Calu3 (cell line): ENCODE data around the gene ELAC2. TPM values are rescaled to one million over a fixed set of nuclear protein-coding genes. Genes with fewer than 3 reads are reported as not detected.
"Not testable (repeated sequence)": the region's sequence is repeated elsewhere in the genome, so short reads cannot be mapped to it uniquely, and the experiment has no call there.

Experiments used
- BruUV-seq: library from RNA; stranded (reverse); fragments of 400-500 nt; replicated peaks from 2 replicates; lab custom pipeline; 2021; lab: Mats Ljungman, UMichigan
- CTCF ChIA-PET: fragments of 300-600 bp; sonication (Branson Sonifier 250); formaldehyde crosslinking; loops from one replicate; lab custom pipeline; 2022; ENCODE audit warnings: antibody characterized with exemption; lab: Charles Lee
- DNase-seq: peaks from one replicate; pipeline ENCODE4 v3.0.0; 2022
- H3K27ac Mint-ChIP-seq: one replicate; pipeline ENCODE4 v1.8.0; 2022; ENCODE audit warnings: mixed read lengths; ENCODE audit not compliant: unreplicated experiment
- H3K27me3 Mint-ChIP-seq: one replicate; pipeline ENCODE4 v1.8.0; 2022; ENCODE audit warnings: mixed read lengths; ENCODE audit not compliant: unreplicated experiment
- H3K36me3 Mint-ChIP-seq: one replicate; pipeline ENCODE4 v1.8.0; 2022; ENCODE audit warnings: mild to moderate bottlenecking, moderate library complexity, mixed read lengths; ENCODE audit not compliant: insufficient read depth, unreplicated experiment
- H3K4me1 Mint-ChIP-seq: one replicate; pipeline ENCODE4 v1.8.0; 2022; ENCODE audit warnings: mild to moderate bottlenecking, low read depth, mixed read lengths; ENCODE audit not compliant: unreplicated experiment
- H3K4me3 Mint-ChIP-seq: one replicate; pipeline ENCODE4 v1.8.0; 2022; ENCODE audit warnings: mild to moderate bottlenecking, low read depth, moderate library complexity, mixed read lengths; ENCODE audit not compliant: unreplicated experiment
- H3K9me3 Mint-ChIP-seq: one replicate; pipeline ENCODE4 v1.8.0; 2022; ENCODE audit warnings: low read depth, mixed read lengths; ENCODE audit not compliant: unreplicated experiment
- intact Hi-C: fragments of 100-400 bp; cut with micrococcal nuclease; formaldehyde crosslinking; loops from one replicate; pipeline ENCODE4 v1.10.0; 2022; ENCODE audit not compliant: unreplicated experiment
- total RNA-seq: library from RNA; stranded (reverse); gene quantifications from 2 replicates; pipeline ENCODE4 v1.2.3, GENCODE V29; 2022
- TF ChIP-seq, protein P1 (sequence below): fragments of 200-600 bp; IDR thresholded peaks from one replicate; pipeline ENCODE4 v1.8.0; 2022; ENCODE audit warnings: antibody characterized with exemption; ENCODE audit not compliant: unreplicated experiment

Gene ELAC2
- total RNA-seq, 1 experiment from 2014 or later: 39.8 TPM

DNA sequence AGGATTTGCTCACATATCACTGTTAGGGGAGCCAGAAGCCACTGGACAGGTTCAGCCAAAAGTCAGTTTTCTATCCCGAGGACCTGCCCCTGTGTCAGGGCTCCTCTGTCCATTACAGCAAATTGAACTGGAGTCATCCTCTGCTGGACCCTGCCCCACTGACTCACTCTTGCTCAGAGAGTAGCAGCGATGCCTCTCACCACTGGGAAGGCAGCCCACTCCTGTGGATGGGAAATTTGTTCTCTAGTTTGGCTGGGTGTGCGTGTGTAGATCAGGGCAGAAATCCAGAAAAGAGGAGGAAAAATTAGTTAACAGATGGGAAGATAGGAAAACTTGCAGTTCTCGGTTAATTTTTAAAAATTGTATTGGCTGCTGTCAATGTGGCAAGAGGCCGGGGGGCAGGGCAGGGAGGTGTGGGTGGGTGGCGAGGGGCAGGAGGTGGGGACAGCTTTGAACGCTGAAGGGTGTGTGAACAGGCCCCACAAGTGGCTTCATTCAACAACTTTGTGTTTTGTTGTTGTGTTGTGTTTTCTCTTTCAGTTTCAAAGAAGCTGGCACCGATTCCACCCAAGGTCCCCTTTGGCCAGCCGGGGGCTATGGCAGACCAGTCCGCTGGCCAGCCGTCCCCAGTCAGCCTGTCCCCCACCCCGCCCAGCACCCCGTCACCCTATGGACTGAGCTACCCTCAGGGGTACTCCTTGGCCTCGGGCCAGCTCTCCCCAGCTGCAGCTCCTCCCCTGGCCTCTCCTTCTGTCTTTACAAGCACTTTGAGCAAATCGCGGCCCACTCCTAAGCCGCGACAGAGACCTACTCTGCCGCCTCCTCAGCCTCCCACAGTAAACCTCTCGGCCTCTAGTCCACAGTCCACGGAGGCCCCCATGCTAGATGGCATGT, 33.6 kb downstream of the ELAC2 start:
- CTCF ChIA-PET: no interaction called here
- intact Hi-C loops: no loop called here
- Mint-ChIP-seq H3K4me3 (no peak overlapping the region), H3K27me3 (no peaks in the 10 kb centered on the region), H3K4me1 (no peaks in the 10 kb centered on the region), H3K36me3 (peaks cover 11% of the 10 kb centered on the region), H3K9me3 (no peaks in the 10 kb centered on the region), H3K27ac (no peak overlapping the region)
- DNase-seq: no peak
- no TSS peak for BruUV-seq
- TF ChIP-seq, protein P1, sequence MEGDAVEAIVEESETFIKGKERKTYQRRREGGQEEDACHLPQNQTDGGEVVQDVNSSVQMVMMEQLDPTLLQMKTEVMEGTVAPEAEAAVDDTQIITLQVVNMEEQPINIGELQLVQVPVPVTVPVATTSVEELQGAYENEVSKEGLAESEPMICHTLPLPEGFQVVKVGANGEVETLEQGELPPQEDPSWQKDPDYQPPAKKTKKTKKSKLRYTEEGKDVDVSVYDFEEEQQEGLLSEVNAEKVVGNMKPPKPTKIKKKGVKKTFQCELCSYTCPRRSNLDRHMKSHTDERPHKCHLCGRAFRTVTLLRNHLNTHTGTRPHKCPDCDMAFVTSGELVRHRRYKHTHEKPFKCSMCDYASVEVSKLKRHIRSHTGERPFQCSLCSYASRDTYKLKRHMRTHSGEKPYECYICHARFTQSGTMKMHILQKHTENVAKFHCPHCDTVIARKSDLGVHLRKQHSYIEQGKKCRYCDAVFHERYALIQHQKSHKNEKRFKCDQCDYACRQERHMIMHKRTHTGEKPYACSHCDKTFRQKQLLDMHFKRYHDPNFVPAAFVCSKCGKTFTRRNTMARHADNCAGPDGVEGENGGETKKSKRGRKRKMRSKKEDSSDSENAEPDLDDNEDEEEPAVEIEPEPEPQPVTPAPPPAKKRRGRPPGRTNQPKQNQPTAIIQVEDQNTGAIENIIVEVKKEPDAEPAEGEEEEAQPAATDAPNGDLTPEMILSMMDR: no peak

DNA sequence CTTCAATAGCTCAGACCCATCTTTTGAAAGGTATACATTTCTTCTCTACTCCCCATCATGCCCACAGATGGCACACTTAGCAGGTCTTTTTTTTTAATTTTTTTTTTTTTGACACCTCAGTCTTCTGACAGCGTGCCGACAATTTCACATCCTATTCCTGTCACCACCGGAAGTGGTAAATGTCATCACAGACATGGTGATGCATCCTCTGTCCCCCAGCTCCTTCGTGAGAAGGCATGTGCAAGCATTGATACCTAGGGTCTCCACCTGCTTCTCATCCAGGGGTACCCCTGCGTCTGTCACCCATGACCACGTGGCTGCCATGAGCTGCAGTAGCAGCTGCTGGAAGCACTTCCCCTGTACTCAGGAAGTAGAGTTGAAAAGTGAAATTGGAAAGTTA, 35.6 kb downstream of the ELAC2 start:
- no peak for DNase-seq
- H3K27ac Mint-ChIP-seq: no peak overlapping the region
- TF ChIP-seq, protein P1: no peak
- H3K36me3 Mint-ChIP-seq: peaks cover 10% of the 10 kb centered on the region
- no TSS peak for BruUV-seq
- no peak overlapping the region for H3K4me3 Mint-ChIP-seq
- H3K4me1 Mint-ChIP-seq: no peaks in the 10 kb centered on the region
- no peaks in the 10 kb centered on the region for H3K9me3 Mint-ChIP-seq
- CTCF ChIA-PET: interaction anchor here (0.7 kb wide), 1 partner anchor 25 kb away, joined by 3 read pairs; no protein-coding TSS in a partner anchor
- intact Hi-C loops: no loop called here
- no peaks in the 10 kb centered on the region for H3K27me3 Mint-ChIP-seq

DNA sequence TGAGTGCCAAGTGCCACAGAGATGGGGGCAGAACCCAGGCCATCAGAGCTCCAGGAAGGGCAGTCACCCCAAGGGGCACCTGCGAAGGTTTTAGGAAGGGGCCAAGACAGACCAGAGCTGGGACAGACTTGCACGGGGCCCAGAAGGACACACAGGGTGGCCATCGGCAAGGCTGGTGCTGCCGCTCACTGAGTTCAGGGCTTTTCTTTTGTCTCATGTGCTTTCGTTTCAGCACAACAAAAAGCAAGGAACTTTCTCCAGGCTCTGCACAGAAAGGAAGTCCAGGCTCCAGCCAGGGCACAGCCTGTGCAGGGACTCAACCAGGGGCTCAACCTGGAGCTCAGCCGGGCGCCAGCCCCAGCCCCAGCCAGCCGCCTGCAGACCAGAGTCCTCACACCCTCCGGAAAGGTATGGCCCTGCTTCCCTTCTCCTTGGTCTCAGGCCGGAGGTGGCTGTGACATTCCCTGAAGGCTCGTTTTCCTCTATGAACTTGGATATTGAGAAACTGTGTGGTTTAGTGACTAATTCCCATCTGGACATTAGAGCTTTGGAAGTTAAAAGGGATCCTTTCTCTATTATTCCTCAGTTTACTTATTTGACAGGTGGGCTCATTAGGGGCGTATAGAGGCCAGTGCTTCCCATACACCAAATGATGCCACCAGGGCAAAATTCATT, 37.9 kb downstream of the ELAC2 start:
- no peak for DNase-seq
- Mint-ChIP-seq H3K9me3 (no peaks in the 10 kb centered on the region), H3K27me3 (no peaks in the 10 kb centered on the region), H3K27ac (no peak overlapping the region), H3K4me3 (no peak overlapping the region), H3K36me3 (no peaks in the 10 kb centered on the region), H3K4me1 (no peaks in the 10 kb centered on the region)
- TF ChIP-seq, protein P1: no peak
- BruUV-seq: no TSS peak
- intact Hi-C loops: no loop called here
- CTCF ChIA-PET: no interaction called here

DNA sequence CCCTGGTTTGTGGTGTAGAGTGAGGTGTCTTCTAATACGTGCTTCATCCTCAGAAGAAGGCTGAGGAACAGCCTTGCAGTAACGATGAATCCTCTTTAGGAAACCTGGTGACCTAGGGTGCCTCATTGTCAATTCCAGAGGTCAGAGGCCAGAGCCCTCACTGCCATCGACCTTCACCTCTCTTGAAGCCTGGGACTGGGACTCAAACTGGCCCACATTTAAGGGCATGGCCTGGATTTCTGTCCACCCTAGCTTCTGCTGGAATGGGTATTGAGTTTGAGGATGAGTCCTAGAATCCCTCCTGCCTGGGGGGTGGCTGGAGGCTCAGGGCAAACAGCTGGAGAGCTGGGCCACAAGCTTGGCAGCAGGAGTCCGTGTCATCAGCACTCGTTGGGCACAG, 38.6 kb downstream of the ELAC2 start:
- Mint-ChIP-seq H3K27ac (no peak overlapping the region), H3K36me3 (no peaks in the 10 kb centered on the region), H3K4me3 (no peak overlapping the region), H3K9me3 (no peaks in the 10 kb centered on the region), H3K4me1 (no peaks in the 10 kb centered on the region), H3K27me3 (no peaks in the 10 kb centered on the region)
- no peak for DNase-seq
- CTCF ChIA-PET: no interaction called here
- intact Hi-C loops: no loop called here
- TF ChIP-seq, protein P1: no peak
- BruUV-seq: no TSS peak

DNA sequence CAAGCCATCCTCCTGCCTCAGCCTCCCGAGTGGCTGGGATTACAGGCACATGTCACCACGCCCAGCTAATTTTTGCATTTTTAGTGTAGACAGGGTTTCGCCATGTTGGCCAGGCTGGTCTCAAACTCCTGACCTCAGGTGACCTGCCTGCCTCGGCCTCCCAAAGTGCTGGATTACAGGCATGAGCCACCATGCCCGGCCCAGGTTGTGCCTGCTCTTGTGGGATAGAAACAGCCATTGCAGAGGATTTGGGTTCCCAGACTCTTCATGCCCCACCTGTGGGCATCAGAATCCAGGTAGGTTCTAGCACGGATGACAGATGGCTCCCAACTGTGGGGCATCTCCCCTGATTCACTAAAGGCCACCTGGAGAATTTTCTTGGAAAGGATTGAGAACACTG, 39.0 kb downstream of the ELAC2 start:
- H3K4me3 Mint-ChIP-seq, intact Hi-C loops, DNase-seq, BruUV-seq, H3K9me3 Mint-ChIP-seq, H3K4me1 Mint-ChIP-seq, H3K27ac Mint-ChIP-seq, H3K27me3 Mint-ChIP-seq, H3K36me3 Mint-ChIP-seq, CTCF ChIA-PET: not testable (repeated sequence)
